GM12873 (cell line): ENCODE measurements around the gene ST6GALNAC5.

ENCODE experiments used
- TF ChIP-seq, protein P1 (sequence below): IDR thresholded peaks from 2 replicates; pipeline ENCODE4 v1.5.1; 2012; ENCODE audit warnings: low read depth, mild to moderate bottlenecking, moderate library complexity, low read length, control low read depth; ENCODE audit not compliant: insufficient read depth; ENCODE audit errors: missing control alignments

ST6GALNAC5 gene

DNA sequence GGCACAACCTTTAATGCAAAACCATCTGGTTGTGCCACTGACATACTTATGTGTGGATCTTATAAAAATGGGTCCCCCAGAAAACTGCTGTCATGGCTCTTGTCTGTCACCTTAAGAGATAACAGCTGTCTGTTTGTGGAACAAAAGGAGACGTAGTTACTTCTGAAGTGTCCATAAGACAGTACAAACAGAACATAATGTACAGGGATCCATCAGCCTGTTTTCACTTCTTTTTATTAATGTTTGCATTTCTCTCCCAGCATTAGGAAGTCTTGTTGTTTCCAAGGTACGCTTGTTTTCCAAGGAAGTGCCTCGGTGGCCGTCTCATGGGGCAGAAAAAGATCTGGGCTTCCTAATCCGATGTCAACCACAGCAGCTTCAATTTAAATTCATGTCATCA is 11.2 kb upstream of the ST6GALNAC5 start:
- TF ChIP-seq, protein P1, sequence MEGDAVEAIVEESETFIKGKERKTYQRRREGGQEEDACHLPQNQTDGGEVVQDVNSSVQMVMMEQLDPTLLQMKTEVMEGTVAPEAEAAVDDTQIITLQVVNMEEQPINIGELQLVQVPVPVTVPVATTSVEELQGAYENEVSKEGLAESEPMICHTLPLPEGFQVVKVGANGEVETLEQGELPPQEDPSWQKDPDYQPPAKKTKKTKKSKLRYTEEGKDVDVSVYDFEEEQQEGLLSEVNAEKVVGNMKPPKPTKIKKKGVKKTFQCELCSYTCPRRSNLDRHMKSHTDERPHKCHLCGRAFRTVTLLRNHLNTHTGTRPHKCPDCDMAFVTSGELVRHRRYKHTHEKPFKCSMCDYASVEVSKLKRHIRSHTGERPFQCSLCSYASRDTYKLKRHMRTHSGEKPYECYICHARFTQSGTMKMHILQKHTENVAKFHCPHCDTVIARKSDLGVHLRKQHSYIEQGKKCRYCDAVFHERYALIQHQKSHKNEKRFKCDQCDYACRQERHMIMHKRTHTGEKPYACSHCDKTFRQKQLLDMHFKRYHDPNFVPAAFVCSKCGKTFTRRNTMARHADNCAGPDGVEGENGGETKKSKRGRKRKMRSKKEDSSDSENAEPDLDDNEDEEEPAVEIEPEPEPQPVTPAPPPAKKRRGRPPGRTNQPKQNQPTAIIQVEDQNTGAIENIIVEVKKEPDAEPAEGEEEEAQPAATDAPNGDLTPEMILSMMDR = no peak

DNA sequence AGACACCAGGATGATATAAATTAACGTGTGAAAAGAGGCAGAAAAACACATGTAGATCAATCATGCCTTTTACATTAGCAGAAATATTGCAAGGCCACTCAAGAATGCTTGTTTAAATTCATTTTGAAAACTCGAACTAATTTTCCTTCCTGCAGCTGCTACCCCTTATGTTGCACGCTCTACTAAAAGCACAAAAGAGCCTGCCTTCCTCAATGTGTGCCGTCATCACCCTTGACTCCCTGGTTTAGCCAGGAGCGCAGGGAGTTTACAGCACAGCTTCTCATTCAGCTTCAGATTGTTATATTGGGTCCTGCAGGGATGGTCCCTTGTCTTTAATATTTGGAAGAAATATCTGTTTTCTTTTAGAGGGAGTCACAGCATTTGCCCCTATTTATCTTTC is 10.1 kb upstream of the ST6GALNAC5 start:
- TF ChIP-seq, protein P1 = no peak

DNA sequence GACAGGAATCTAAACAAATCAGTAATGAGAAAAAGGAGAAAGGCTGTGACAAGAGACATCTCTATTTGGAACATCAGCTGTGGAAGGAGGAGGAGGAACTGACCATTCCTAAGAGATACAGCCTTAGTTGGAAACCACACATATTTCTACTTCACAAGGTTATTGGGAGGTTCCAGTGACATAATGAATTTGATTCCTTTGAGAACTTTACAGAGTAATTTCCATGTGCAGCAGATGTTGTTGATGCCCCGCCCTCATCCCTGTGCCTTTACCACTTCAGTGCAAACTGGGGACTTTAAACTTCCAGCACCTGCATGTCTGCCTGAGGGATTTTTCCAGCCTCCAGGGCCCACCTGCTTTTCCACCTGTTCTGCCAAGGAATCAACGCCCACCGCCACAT is 9.3 kb upstream of the ST6GALNAC5 start:
- TF ChIP-seq, protein P1 = no peak

DNA sequence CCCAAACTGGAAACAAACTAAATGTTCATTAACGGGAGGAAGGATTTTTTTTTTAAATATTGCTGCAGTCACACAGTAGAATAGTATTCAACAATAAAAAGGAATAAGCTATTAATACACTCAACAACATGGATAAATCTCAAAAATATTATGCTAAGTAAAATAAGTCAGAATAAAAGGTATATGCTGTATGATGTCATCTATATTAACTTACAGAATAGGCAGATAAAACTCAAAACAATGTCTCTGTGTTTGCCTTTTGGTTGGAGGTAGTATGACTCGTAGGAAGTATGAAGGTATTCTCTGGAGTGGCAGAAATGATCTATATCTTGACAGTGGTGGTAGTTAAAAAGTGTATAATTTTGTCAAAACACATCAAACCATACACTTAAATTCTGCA is 6.1 kb upstream of the ST6GALNAC5 start:
- TF ChIP-seq, protein P1 = no peak

DNA sequence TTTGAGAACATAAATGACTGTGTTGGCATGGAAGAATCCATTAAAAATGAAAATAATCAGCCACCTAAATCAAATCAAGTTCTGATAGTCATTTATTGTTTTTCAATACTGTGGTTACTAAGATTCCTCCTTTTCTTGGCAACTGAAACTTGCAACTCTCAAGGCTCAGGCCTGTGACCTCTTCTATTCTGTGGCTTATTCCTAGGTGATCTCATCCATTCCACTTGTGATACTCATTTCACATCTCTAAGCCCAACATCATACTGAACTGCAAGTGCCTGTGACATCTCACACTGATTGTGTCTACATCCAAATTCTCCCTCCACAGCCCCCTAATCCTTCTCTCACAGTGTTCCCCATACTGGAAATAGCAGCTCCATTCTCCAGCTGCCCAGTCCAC is 4.8 kb upstream of the ST6GALNAC5 start:
- TF ChIP-seq, protein P1 = no peak

DNA sequence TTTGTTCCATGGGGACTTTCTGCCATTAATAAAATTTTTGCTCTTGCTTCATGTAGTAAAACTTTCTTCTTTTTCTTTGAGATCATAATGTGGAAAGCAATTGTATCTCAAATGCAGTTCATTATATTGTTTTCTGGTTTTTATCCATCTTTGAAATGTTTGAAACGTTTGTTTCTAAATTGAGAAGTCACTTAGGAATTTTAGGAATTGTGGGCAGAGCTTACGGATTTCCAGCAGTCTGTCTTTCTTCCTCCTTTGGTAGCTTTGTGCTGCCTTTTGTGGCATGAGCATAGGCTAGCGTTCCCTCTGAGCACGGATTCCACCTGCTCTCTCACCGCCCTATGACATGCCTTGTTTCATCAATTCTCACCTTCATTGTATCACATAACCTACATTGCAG is 2.9 kb upstream of the ST6GALNAC5 start:
- TF ChIP-seq, protein P1 = no peak

DNA sequence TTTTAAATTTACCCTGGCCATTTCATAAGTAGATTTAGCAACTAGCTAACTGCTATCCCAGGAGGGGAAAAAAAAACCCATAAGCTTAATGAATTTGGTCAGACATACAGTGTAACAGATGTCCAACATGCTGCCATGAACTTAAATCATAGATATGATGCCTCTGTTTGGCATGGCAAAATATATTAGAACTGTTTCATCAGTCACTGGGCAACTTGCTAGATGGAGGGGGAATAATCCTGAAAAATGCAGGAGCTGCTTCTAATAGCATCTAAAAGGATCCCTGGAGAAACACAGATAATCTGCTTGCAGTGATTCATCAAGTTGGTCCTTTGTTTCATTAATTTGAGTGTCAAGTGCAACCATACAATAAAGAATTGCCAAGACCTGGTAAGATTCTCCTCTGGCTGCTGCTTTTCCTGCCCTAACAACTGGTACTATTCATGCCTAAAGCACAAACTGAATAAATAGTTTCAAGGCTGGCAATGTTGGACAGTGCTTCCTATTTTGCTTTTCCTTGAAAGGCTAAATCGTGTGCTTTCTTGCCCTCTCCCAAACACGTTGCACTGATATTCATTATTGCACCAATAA is 1.5 kb upstream of the ST6GALNAC5 start:
- TF ChIP-seq, protein P1 = no peak
